GM23338 (cell line): ENCODE data around the gene RTL10. TPM values are rescaled to one million over a fixed set of nuclear protein-coding genes. Genes with fewer than 3 reads are reported as not detected.

Source experiments
- ATAC-seq: fragments of 200-7000 bp; cut with Tn5 transposase; 3 replicates; pipeline ENCODE4 v1.9.1; 2020
- DNase-seq: peaks from one replicate; pipeline ENCODE4 v3.0.0-alpha.2; 2015; ENCODE audit warnings: low spot score
- H2AFZ ChIP-seq: fragments of 200-600 bp; sonication (generic); 2 replicates; pipeline ENCODE4 v1.8.0; 2016; ENCODE audit warnings: antibody characterized with exemption, mild to moderate bottlenecking, moderate library complexity
- H3F3A ChIP-seq: fragments of 200-600 bp; sonication (generic); replicated peaks from 2 replicates; pipeline ENCODE4 v1.8.0; 2017; ENCODE audit warnings: antibody characterized with exemption, mixed run types, low read depth
- H3K27ac ChIP-seq: fragments of 200-600 bp; sonication (generic); 2 replicates; pipeline ENCODE4 v1.6.1; 2016; ENCODE audit warnings: low read depth
- H3K27me3 ChIP-seq: fragments of 200-600 bp; sonication (generic); 2 replicates; pipeline ENCODE4 v1.8.0; 2016; ENCODE audit warnings: mild to moderate bottlenecking, mixed run types, moderate library complexity; ENCODE audit not compliant: insufficient read depth
- H3K36me3 ChIP-seq: fragments of 200-600 bp; sonication (generic); 2 replicates; pipeline ENCODE4 v1.8.0; 2016; ENCODE audit warnings: mild to moderate bottlenecking; ENCODE audit not compliant: insufficient read depth
- H3K4me1 ChIP-seq: fragments of 200-600 bp; sonication (generic); 2 replicates; pipeline ENCODE4 v1.8.0; 2016; ENCODE audit warnings: mild to moderate bottlenecking, moderate library complexity; ENCODE audit not compliant: insufficient read depth
- H3K4me2 ChIP-seq: fragments of 200-600 bp; sonication (generic); 2 replicates; pipeline ENCODE4 v1.7.1; 2017; ENCODE audit warnings: mixed run types
- H3K4me3 ChIP-seq: fragments of 200-600 bp; sonication (generic); 2 replicates; pipeline ENCODE4 v1.6.1; 2016; ENCODE audit warnings: mixed run types
- H3K79me2 ChIP-seq: fragments of 200-600 bp; sonication (generic); replicated peaks from 2 replicates; pipeline ENCODE4 v1.8.0; 2017; ENCODE audit warnings: mild to moderate bottlenecking; ENCODE audit not compliant: insufficient read depth
- H3K9me2 ChIP-seq: fragments of 200-600 bp; sonication (generic); 2 replicates; pipeline ENCODE4 v1.8.0; 2017; ENCODE audit not compliant: insufficient read depth
- H4K20me1 ChIP-seq: fragments of 200-600 bp; sonication (generic); replicated peaks from 2 replicates; pipeline ENCODE4 v1.8.0; 2017; ENCODE audit warnings: mild to moderate bottlenecking; ENCODE audit not compliant: insufficient read depth
- H3K27ac Mint-ChIP-seq: 2 replicates; pipeline ENCODE4 v1.8.0; 2020; ENCODE audit warnings: inconsistent platforms, mild to moderate bottlenecking, moderate library complexity, mixed read lengths
- H3K27me3 Mint-ChIP-seq: 3 replicates; pipeline ENCODE4 v1.8.0; 2022; ENCODE audit warnings: low read depth, mild to moderate bottlenecking, moderate library complexity, mixed read lengths, inconsistent platforms; ENCODE audit not compliant: insufficient read depth, poor library complexity
- H3K36me3 Mint-ChIP-seq: 3 replicates; pipeline ENCODE4 v1.8.0; 2021; ENCODE audit warnings: low read depth, mild to moderate bottlenecking, inconsistent platforms, moderate library complexity, mixed read lengths
- H3K4me1 Mint-ChIP-seq: 3 replicates; pipeline ENCODE4 v1.8.0; 2020; ENCODE audit warnings: mild to moderate bottlenecking, inconsistent platforms, mixed read lengths
- H3K4me3 Mint-ChIP-seq: 3 replicates; pipeline ENCODE4 v1.8.0; 2021; ENCODE audit warnings: moderate library complexity, mild to moderate bottlenecking, inconsistent platforms, mixed read lengths
- H3K9me3 Mint-ChIP-seq: 3 replicates; pipeline ENCODE4 v1.8.0; 2020; ENCODE audit warnings: moderate library complexity, mild to moderate bottlenecking, inconsistent platforms, mixed read lengths
- CREB1 ChIP-seq: fragments of 250-450 bp; sonication (Bioruptor Pico); IDR thresholded peaks from 2 replicates; pipeline ENCODE4 v1.5.0; 2020; ENCODE audit warnings: low read depth, mild to moderate bottlenecking, moderate library complexity
- CTCF ChIP-seq, 2 experiments: fragments of 200-600 bp in 1 of 2; sonication (generic) in 1 of 2; conservative IDR thresholded peaks; 2 replicates each; pipeline versions ENCODE4 v1.5.1 to v1.6.1; 2016 to 2017; ENCODE audit warnings: antibody characterized with exemption in 2 of 2, low read depth in 2 of 2, mild to moderate bottlenecking in 2 of 2, moderate library complexity in 1 of 2
- ETS1 ChIP-seq: IDR thresholded peaks from 2 replicates; pipeline ENCODE4 v1.6.1; 2016; ENCODE audit warnings: antibody characterized with exemption
- EZH2 ChIP-seq: fragments of 200-600 bp; sonication (generic); IDR thresholded peaks from one replicate; pipeline ENCODE4 v1.8.0; 2017; ENCODE audit warnings: antibody characterized with exemption, mild to moderate bottlenecking, low read depth; ENCODE audit not compliant: unreplicated experiment
- EZH2phosphoT487 ChIP-seq: fragments of 200-600 bp; sonication (generic); IDR thresholded peaks from one replicate; pipeline ENCODE4 v1.8.1; 2018; ENCODE audit warnings: antibody characterized with exemption; ENCODE audit not compliant: unreplicated experiment
- JUNB ChIP-seq: IDR thresholded peaks from one replicate; pipeline ENCODE4 v1.6.1; 2016; ENCODE audit warnings: antibody characterized with exemption; ENCODE audit not compliant: unreplicated experiment
- NANOG ChIP-seq: IDR thresholded peaks from 2 replicates; pipeline ENCODE4 v1.6.1; 2016; ENCODE audit warnings: antibody characterized with exemption, borderline replicate concordance
- POLR2AphosphoS5 ChIP-seq: IDR thresholded peaks from 2 replicates; pipeline ENCODE4 v1.6.1; 2016; ENCODE audit warnings: antibody characterized with exemption, low read depth
- REST ChIP-seq: IDR thresholded peaks from one replicate; pipeline ENCODE4 v1.6.1; 2018; ENCODE audit warnings: antibody characterized with exemption; ENCODE audit not compliant: unreplicated experiment
- STAT1 ChIP-seq: IDR thresholded peaks from one replicate; pipeline ENCODE4 v1.6.1; 2016; ENCODE audit warnings: antibody characterized with exemption; ENCODE audit not compliant: unreplicated experiment
- ZNF114 ChIP-seq: fragments of 250-450 bp; sonication (Bioruptor Pico); IDR thresholded peaks from 2 replicates; pipeline ENCODE4 v1.5.0; 2020; ENCODE audit warnings: mild to moderate bottlenecking, moderate library complexity
- ZNF331 ChIP-seq: fragments of 250-450 bp; sonication (Bioruptor Pico); IDR thresholded peaks from 2 replicates; pipeline ENCODE4 v1.5.0; 2020; ENCODE audit warnings: low read depth, mild to moderate bottlenecking, moderate library complexity
- polyA plus RNA-seq: library from polyadenylated mRNA; unstranded; fragments of >200 nt; fragmentation: Nextera tagmentation; extraction: Ambion mirVana; gene quantifications from 2 replicates; pipeline ENCODE4 v1.2.1, GENCODE V29; 2016
- total RNA-seq: library from RNA; depleted of rRNA; stranded (reverse); fragments of >200 nt; shearing (Covaris generic); gene quantifications from 2 replicates; pipeline ENCODE4 v1.2.3, GENCODE V29; 2014
- TF ChIP-seq, protein P1 (sequence below): fragments of 250-450 bp; sonication (Bioruptor Pico); IDR thresholded peaks from 2 replicates; pipeline ENCODE4 v1.5.0; 2020; ENCODE audit warnings: mild to moderate bottlenecking, moderate library complexity

The RTL10 gene
- total and polyA plus RNA-seq, 2 experiments from 2014 or later: 9.4 to 17.4 TPM

DNA sequence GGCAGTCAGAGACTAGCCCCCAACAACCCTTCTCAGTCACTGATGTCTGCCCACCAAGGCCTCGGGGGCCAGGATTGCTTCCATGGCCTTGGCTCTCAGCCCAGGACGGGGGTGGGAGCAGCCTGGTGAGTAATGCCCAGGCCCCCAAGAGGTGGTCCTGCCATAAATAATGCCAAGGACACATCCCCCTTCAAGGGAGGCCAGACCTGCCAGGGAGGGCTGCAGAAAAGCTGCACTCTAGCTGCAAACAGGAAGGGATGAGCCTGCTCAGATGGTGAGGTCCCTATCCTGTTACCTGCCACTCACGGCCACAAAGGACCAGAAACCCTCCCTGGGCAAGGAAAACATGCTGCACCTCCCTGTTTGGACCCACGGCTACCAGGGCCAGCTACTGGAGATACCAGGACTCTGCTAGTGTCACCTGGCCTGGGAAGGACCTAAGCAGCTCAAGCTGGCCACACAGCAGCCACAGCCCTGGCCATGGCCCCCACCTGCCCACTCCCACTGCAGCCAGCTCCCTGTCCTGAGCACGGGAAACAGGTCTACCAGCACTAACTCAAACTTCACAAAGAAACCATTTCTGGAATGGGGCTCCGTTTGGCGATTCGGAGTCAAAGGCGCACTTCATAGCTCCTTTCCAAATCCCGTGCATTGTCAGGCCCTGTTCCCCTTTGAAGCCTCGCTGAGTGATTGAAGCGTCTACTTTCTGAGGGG, 12.1 kb downstream of the RTL10 start:
- Mint-ChIP-seq H3K27me3 (peaks cover 16% of the 10 kb centered on the region), H3K4me1 (peaks cover 13% of the 10 kb centered on the region; the same call in 2 of the 3 replicates), H3K27ac (no peak overlapping the region), H3K9me3 (no peaks in the 10 kb centered on the region; the same call in 2 of the 3 replicates), H3K4me3 (no peak overlapping the region), H3K36me3 (peaks cover 4% of the 10 kb centered on the region; the same call in 2 of the 3 replicates)
- no peaks in the 10 kb centered on the region for H3K27me3 ChIP-seq
- H3K4me1 ChIP-seq: no peaks in the 10 kb centered on the region
- H3F3A ChIP-seq: no peaks in the 10 kb centered on the region
- no peaks in the 10 kb centered on the region for H3K36me3 ChIP-seq
- H4K20me1 ChIP-seq: peaks cover 6% of the 10 kb centered on the region
- no peak overlapping the region for H3K4me2 ChIP-seq
- ATAC-seq (no peak), DNase-seq (no peak)
- peaks cover under 1% of the 10 kb centered on the region; the same call in 1 of the 2 replicates for H3K79me2 ChIP-seq
- TF ChIP-seq JUNB (no peak), ZNF114 (CRISPR knock-in tag) (no peak), REST (no peak), ZNF331 (CRISPR knock-in tag) (no peak), EZH2phosphoT487 (no peak), POLR2AphosphoS5 (no peak), NANOG (no peak), ETS1 (no peak), CTCF (conservative IDR thresholded peaks at IDR 0.05; ENCODE audit: low read depth in 2 of 2) (no peak), STAT1 (no peak), EZH2 (no peak), CREB1 (CRISPR knock-in tag) (no peak)
- TF ChIP-seq, protein P1, sequence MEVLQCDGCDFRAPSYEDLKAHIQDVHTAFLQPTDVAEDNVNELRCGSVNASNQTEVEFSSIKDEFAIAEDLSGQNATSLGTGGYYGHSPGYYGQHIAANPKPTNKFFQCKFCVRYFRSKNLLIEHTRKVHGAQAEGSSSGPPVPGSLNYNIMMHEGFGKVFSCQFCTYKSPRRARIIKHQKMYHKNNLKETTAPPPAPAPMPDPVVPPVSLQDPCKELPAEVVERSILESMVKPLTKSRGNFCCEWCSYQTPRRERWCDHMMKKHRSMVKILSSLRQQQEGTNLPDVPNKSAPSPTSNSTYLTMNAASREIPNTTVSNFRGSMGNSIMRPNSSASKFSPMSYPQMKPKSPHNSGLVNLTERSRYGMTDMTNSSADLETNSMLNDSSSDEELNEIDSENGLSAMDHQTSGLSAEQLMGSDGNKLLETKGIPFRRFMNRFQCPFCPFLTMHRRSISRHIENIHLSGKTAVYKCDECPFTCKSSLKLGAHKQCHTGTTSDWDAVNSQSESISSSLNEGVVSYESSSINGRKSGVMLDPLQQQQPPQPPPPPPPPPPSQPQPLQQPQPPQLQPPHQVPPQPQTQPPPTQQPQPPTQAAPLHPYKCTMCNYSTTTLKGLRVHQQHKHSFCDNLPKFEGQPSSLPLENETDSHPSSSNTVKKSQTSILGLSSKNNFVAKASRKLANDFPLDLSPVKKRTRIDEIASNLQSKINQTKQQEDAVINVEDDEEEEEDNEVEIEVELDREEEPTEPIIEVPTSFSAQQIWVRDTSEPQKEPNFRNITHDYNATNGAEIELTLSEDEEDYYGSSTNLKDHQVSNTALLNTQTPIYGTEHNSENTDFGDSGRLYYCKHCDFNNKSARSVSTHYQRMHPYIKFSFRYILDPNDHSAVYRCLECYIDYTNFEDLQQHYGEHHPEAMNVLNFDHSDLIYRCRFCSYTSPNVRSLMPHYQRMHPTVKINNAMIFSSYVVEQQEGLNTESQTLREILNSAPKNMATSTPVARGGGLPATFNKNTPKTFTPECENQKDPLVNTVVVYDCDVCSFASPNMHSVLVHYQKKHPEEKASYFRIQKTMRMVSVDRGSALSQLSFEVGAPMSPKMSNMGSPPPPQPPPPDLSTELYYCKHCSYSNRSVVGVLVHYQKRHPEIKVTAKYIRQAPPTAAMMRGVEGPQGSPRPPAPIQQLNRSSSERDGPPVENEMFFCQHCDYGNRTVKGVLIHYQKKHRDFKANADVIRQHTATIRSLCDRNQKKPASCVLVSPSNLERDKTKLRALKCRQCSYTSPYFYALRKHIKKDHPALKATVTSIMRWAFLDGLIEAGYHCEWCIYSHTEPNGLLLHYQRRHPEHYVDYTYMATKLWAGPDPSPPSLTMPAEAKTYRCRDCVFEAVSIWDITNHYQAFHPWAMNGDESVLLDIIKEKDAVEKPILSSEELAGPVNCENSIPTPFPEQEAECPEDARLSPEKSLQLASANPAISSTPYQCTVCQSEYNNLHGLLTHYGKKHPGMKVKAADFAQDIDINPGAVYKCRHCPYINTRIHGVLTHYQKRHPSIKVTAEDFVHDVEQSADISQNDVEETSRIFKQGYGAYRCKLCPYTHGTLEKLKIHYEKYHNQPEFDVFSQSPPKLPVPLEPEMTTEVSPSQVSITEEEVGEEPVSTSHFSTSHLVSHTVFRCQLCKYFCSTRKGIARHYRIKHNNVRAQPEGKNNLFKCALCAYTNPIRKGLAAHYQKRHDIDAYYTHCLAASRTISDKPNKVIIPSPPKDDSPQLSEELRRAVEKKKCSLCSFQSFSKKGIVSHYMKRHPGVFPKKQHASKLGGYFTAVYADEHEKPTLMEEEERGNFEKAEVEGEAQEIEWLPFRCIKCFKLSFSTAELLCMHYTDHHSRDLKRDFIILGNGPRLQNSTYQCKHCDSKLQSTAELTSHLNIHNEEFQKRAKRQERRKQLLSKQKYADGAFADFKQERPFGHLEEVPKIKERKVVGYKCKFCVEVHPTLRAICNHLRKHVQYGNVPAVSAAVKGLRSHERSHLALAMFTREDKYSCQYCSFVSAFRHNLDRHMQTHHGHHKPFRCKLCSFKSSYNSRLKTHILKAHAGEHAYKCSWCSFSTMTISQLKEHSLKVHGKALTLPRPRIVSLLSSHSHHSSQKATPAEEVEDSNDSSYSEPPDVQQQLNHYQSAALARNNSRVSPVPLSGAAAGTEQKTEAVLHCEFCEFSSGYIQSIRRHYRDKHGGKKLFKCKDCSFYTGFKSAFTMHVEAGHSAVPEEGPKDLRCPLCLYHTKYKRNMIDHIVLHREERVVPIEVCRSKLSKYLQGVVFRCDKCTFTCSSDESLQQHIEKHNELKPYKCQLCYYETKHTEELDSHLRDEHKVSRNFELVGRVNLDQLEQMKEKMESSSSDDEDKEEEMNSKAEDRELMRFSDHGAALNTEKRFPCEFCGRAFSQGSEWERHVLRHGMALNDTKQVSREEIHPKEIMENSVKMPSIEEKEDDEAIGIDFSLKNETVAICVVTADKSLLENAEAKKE (CRISPR knock-in tag): no peak
- no peak overlapping the region for H3K4me3 ChIP-seq
- H3K9me2 ChIP-seq: no peaks in the 10 kb centered on the region
- H3K27ac ChIP-seq: no peak overlapping the region
- H2AFZ ChIP-seq: no peak overlapping the region
